Esophagus muscularis mucosa (tissue), 4 donors: ENCODE data around the gene METTL26.

ENCODE experiments used
- CTCF ChIP-seq, 3 experiments: fragments of 200-600 bp in 2 of 3; fragments of 450-650 bp in 1 of 3; sonication (generic) in 2 of 3; IDR thresholded peaks; one replicate each; pipeline ENCODE4 v1.5.1; 2017 to 2019; ENCODE audit warnings: antibody characterized with exemption in 3 of 3, mild to moderate bottlenecking in 2 of 3, moderate library complexity in 1 of 3
- EP300 ChIP-seq: sonication (generic); formaldehyde crosslinking; IDR thresholded peaks from one replicate; pipeline ENCODE4 v1.6.1; 2017; ENCODE audit warnings: antibody characterized with exemption
- POLR2A ChIP-seq: fragments of 450-650 bp; IDR thresholded peaks from one replicate; pipeline ENCODE4 v1.6.1; 2017; ENCODE audit warnings: antibody characterized with exemption, moderate library complexity, mild to moderate bottlenecking, low read depth
- POLR2AphosphoS5 ChIP-seq, 2 donors: sonication (generic); formaldehyde crosslinking; IDR thresholded peaks; one replicate each; pipeline ENCODE4 v1.6.1; 2017; ENCODE audit warnings: antibody characterized with exemption in 2 of 2

DNA sequence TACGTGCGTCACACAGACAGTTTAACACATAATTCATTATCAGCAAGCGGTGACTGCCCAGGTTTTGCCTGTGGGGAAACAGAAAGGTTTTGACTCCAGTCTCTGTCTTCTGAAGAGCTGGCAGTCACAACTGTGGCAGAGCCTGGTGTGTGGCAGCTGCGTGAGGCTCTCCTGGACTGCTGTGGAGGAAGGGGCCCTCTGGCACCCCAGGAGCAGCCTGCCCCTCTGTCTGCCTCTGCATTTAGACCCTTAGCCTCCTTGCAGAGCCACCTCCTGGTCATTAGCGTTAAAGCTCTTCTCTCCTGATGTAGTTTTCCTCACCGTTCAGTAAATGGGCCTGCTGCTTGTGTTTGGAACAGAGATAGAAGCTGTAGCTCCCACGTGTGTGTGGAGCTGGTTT lies 35.3 kb downstream of the METTL26 start:
- TF ChIP-seq POLR2A (no peak), CTCF (IDR thresholded peaks at IDR 0.05) (no peak), EP300 (no peak), POLR2AphosphoS5 (IDR thresholded peaks at IDR 0.05) (no peak)
